Bronchial epithelial cell (primary cell): ENCODE results near the gene TIMP2. TPM values are rescaled to one million over a fixed set of nuclear protein-coding genes. Genes with fewer than 3 reads are reported as not detected.

Experiments
- DNase-seq: peaks from one replicate; pipeline ENCODE4 v3.0.0-alpha.2; 2010; ENCODE audit warnings: low read depth
- FAIRE-seq: peaks from 2 replicates; lab custom pipeline; 2011; peaks lifted over from hg19 to GRCh38; lab: Jason Lieb, UNC
- H3K27me3 ChIP-seq: 2 replicates; pipeline ENCODE4 v1.5.1; 2011; ENCODE audit warnings: low read length; ENCODE audit not compliant: control insufficient read depth, insufficient read depth
- H3K36me3 ChIP-seq: 2 replicates; pipeline ENCODE4 v1.5.1; 2011; ENCODE audit warnings: low read length; ENCODE audit not compliant: control insufficient read depth, insufficient read depth
- H3K4me3 ChIP-seq: 2 replicates; pipeline ENCODE4 v1.5.1; 2011; ENCODE audit warnings: mild to moderate bottlenecking, low read depth, low read length, control low read depth
- CTCF ChIP-seq: IDR thresholded peaks from 2 replicates; pipeline ENCODE4 v1.5.1; 2011; ENCODE audit warnings: mild to moderate bottlenecking, moderate library complexity, low read length, control low read depth, inconsistent platforms; ENCODE audit not compliant: insufficient read depth, severe bottlenecking
- total RNA-seq: library from RNA; depleted of rRNA; stranded (reverse); fragments of >200 nt; gene quantifications from 2 replicates; pipeline ENCODE4 v1.2.1, GENCODE V29; 2014

Gene TIMP2
- total RNA-seq, 1 donor from 2014 or later, result 2.1 TPM

- H3K4me3 ChIP-seq, result no peak overlapping the region
- no peak for DNase-seq
- FAIRE-seq, result no peak
- H3K36me3 ChIP-seq, result no peaks in the 10 kb centered on the region
- no peaks in the 10 kb centered on the region for H3K27me3 ChIP-seq
- no peak for TF ChIP-seq CTCF
Measured at GRCh38 chr17:78855561-78856165, 69.5 kb downstream of the TIMP2 start.

DNA sequence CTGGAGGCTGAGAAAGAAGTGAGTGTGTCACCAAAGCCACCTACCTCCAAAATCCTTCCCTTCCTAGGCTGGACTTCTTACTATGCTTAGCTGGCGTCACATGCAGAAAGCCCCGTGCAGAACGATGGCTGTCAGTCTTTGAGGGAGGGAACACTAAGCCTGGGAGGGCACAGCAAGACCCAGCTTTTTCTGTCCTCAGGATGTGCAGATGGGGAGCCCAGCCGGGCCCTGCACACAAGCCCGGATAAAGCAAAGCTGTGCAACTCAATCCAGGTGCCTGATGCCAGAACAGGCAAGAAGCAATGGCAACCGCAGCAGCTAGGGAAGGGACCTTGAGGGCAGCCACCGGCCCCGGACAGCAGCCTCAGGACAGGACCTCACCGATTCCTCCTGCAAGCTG, 70.7 kb downstream of the TIMP2 start:
- FAIRE-seq, result no peak

GRCh38 chr17:78853926-78854394, 71.2 kb downstream of the TIMP2 start:
- no peaks in the 10 kb centered on the region for H3K36me3 ChIP-seq
- no peak overlapping the region for H3K4me3 ChIP-seq
- TF ChIP-seq CTCF, result no peak
- DNase-seq (no peak), FAIRE-seq (no peak)
- H3K27me3 ChIP-seq, result no peaks in the 10 kb centered on the region

More for the DNA sequence above, 70.7 kb downstream of the TIMP2 start:
- H3K27me3 ChIP-seq, result no peaks in the 10 kb centered on the region
- H3K36me3 ChIP-seq, result no peaks in the 10 kb centered on the region
- TF ChIP-seq CTCF, result no peak
- no peak overlapping the region for H3K4me3 ChIP-seq
- no peak for DNase-seq

- DNase-seq (no peak), FAIRE-seq (no peak)
- Histone ChIP-seq H3K27me3 (no peaks in the 10 kb centered on the region), H3K36me3 (no peaks in the 10 kb centered on the region), H3K4me3 (no peak overlapping the region)
- no peak for TF ChIP-seq CTCF
Measured at GRCh38 chr17:78852709-78853121, 72.5 kb downstream of the TIMP2 start.

DNA sequence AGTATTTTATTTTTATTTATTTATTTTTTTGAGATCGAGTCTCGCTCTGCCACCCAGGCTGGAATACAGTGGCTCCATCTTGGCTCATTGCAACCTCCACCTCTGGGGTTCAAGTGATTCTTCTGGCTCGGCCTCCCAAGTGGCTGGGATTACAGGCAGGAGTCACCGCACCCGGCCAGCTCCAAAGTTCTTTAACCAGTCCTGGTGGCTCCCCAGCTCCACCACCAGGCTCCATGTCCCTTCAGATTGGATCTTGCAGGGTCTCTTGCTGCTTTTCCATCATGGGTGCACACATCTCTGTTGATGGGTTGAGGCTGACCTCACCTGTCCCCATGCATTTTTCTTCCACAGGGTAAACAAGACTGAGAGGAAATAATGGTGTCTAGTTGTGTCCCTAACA, 76.2 kb downstream of the TIMP2 start:
- H3K27me3 ChIP-seq, result no peaks in the 10 kb centered on the region
- no peak overlapping the region for H3K4me3 ChIP-seq
- DNase-seq, result no peak
- FAIRE-seq, result no peak
- no peak for TF ChIP-seq CTCF
- no peaks in the 10 kb centered on the region for H3K36me3 ChIP-seq

GRCh38 chr17:78847052-78847451, 78.1 kb downstream of the TIMP2 start:
- Histone ChIP-seq H3K36me3 (no peaks in the 10 kb centered on the region), H3K4me3 (no peak overlapping the region), H3K27me3 (no peaks in the 10 kb centered on the region)
- TF ChIP-seq CTCF, result no peak
- no peak for FAIRE-seq
- DNase-seq, result no peak
